OCI-LY1 (cell line): ENCODE data around the gene VGLL4.

Source experiments
- H2AFZ ChIP-seq: fragments of 200-600 bp; sonication (generic), shearing (Covaris generic); 2 replicates; pipeline ENCODE4 v1.6.0; 2014; ENCODE audit warnings: antibody characterized with exemption, mild to moderate bottlenecking, low read length
- H3F3A ChIP-seq: fragments of 200-600 bp; sonication (generic), shearing (Covaris generic); 2 replicates; pipeline ENCODE4 v1.6.0; 2014; ENCODE audit warnings: mild to moderate bottlenecking, antibody characterized with exemption, low read length, moderate library complexity; ENCODE audit not compliant: insufficient read depth
- H3K27ac ChIP-seq: fragments of 200-600 bp; sonication (generic); 2 replicates; pipeline ENCODE4 v1.5.1; 2014; ENCODE audit warnings: low read length, mixed run types, mild to moderate bottlenecking, low read depth; ENCODE audit not compliant: poor library complexity, severe bottlenecking
- H3K27me3 ChIP-seq: fragments of 200-600 bp; sonication (generic); 2 replicates; pipeline ENCODE4 v1.6.0; 2014; ENCODE audit warnings: antibody characterized with exemption, mild to moderate bottlenecking, low read length, moderate library complexity; ENCODE audit not compliant: insufficient read depth
- H3K36me3 ChIP-seq: fragments of 200-600 bp; sonication (generic); 2 replicates; pipeline ENCODE4 v1.6.1; 2014; ENCODE audit warnings: mild to moderate bottlenecking, antibody characterized with exemption, low read length, moderate library complexity, mixed read lengths; ENCODE audit not compliant: insufficient read depth
- H3K4me1 ChIP-seq: fragments of 200-600 bp; sonication (generic); 2 replicates; pipeline ENCODE4 v1.5.1; 2014; ENCODE audit warnings: mild to moderate bottlenecking, low read length, moderate library complexity; ENCODE audit not compliant: insufficient read depth, severe bottlenecking
- H3K4me2 ChIP-seq: fragments of 200-600 bp; sonication (generic), shearing (Covaris generic); 2 replicates; pipeline ENCODE4 v1.6.1; 2014; ENCODE audit warnings: low read length
- H3K4me3 ChIP-seq: fragments of 200-600 bp; sonication (generic); 2 replicates; pipeline ENCODE4 v1.5.1; 2014; ENCODE audit warnings: low read length, low read depth, mild to moderate bottlenecking, mixed read lengths; ENCODE audit not compliant: poor library complexity, severe bottlenecking
- H3K79me2 ChIP-seq: fragments of 200-600 bp; shearing (Covaris generic); 2 replicates; pipeline ENCODE4 v1.6.1; 2016; ENCODE audit warnings: mixed run types, low read length, mixed read lengths; ENCODE audit not compliant: insufficient read depth
- H3K9ac ChIP-seq: fragments of 200-600 bp; sonication (generic), shearing (Covaris generic); 2 replicates; pipeline ENCODE4 v1.6.1; 2014; ENCODE audit warnings: mild to moderate bottlenecking, low read length, mixed read lengths
- H3K9me2 ChIP-seq: fragments of 200-600 bp; sonication (generic), shearing (Covaris generic); 2 replicates; pipeline ENCODE4 v1.6.1; 2014; ENCODE audit warnings: low read depth, mild to moderate bottlenecking, low read length, mixed read lengths
- H3K9me3 ChIP-seq: fragments of 200-600 bp; shearing (Covaris generic); 2 replicates; pipeline ENCODE4 v1.6.1; 2014; ENCODE audit warnings: low read length, mixed read lengths
- H4K20me1 ChIP-seq: fragments of 200-600 bp; sonication (generic), shearing (Covaris generic); 2 replicates; pipeline ENCODE4 v1.6.0; 2016; ENCODE audit warnings: mild to moderate bottlenecking, low read length; ENCODE audit not compliant: insufficient read depth
- CTCF ChIP-seq: fragments of 200-600 bp; sonication (generic), shearing (Covaris generic); IDR thresholded peaks from 2 replicates; pipeline ENCODE4 v1.5.1; 2017; ENCODE audit warnings: mild to moderate bottlenecking, antibody characterized with exemption, low read length, moderate library complexity, mixed read lengths
- EZH2 ChIP-seq: fragments of 200-600 bp; sonication (generic), shearing (Covaris generic); IDR thresholded peaks from 2 replicates; pipeline ENCODE4 v1.8.0; 2017; ENCODE audit warnings: borderline replicate concordance, mixed run types, mild to moderate bottlenecking, antibody characterized with exemption, low read length, moderate library complexity, mixed read lengths

Gene VGLL4

GRCh38 chr3:11543141-11543947, 100.4 kb downstream of the VGLL4 start:
- TF ChIP-seq EZH2 = no peak
- no peaks in the 10 kb centered on the region for H3K4me1 ChIP-seq
- no peaks in the 10 kb centered on the region for H3F3A ChIP-seq
- H3K36me3 ChIP-seq = no peaks in the 10 kb centered on the region
- H3K27ac ChIP-seq = no peak overlapping the region
- no peaks in the 10 kb centered on the region for H3K9me2 ChIP-seq
- H3K79me2 ChIP-seq = no peaks in the 10 kb centered on the region
- no peaks in the 10 kb centered on the region for H4K20me1 ChIP-seq
- H3K9me3 ChIP-seq = no peaks in the 10 kb centered on the region
- H2AFZ ChIP-seq = no peak overlapping the region
- H3K27me3 ChIP-seq = no peaks in the 10 kb centered on the region
- no peak overlapping the region for H3K4me3 ChIP-seq
- no peak overlapping the region for H3K9ac ChIP-seq
- H3K4me2 ChIP-seq = no peak overlapping the region

- Histone ChIP-seq H3F3A (no peaks in the 10 kb centered on the region), H3K9me2 (no peaks in the 10 kb centered on the region), H4K20me1 (no peaks in the 10 kb centered on the region), H3K27me3 (no peaks in the 10 kb centered on the region), H3K79me2 (no peaks in the 10 kb centered on the region), H3K4me1 (no peaks in the 10 kb centered on the region), H2AFZ (no peak overlapping the region), H3K4me3 (no peak overlapping the region), H3K27ac (no peak overlapping the region), H3K9me3 (no peaks in the 10 kb centered on the region), H3K4me2 (no peak overlapping the region), H3K9ac (no peak overlapping the region), H3K36me3 (no peaks in the 10 kb centered on the region)
- TF ChIP-seq CTCF (no peak), EZH2 (no peak)
These were observed 101.2 kb downstream of the VGLL4 start for GRCh38 chr3:11542551-11542950.

GRCh38 chr3:11541321-11542303, 102.1 kb downstream of the VGLL4 start:
- Histone ChIP-seq H3K27me3 (no peaks in the 10 kb centered on the region), H3F3A (no peaks in the 10 kb centered on the region), H3K4me2 (no peak overlapping the region), H3K9ac (no peak overlapping the region), H3K9me3 (no peaks in the 10 kb centered on the region), H3K4me3 (no peak overlapping the region), H3K4me1 (no peaks in the 10 kb centered on the region), H3K9me2 (no peaks in the 10 kb centered on the region), H3K79me2 (no peaks in the 10 kb centered on the region), H4K20me1 (no peaks in the 10 kb centered on the region), H2AFZ (no peak overlapping the region), H3K27ac (no peak overlapping the region), H3K36me3 (no peaks in the 10 kb centered on the region)
- TF ChIP-seq CTCF (no peak), EZH2 (no peak)
